Skeletal muscle tissue (tissue), 4 donors: ENCODE measurements around the gene SLC12A9. TPM values are rescaled to one million over a fixed set of nuclear protein-coding genes. Genes with fewer than 3 reads are reported as not detected.

ENCODE experiments used
- H3K27ac ChIP-seq: one replicate; pipeline ENCODE4 v1.7.0; 2013; ENCODE audit warnings: mild to moderate bottlenecking, low read depth, low read length, inconsistent platforms
- H3K27me3 ChIP-seq, 3 donors: one replicate each; pipeline ENCODE4 v1.7.0; 2013; ENCODE audit warnings: low read length in 3 of 3; ENCODE audit not compliant: control insufficient read depth in 3 of 3, insufficient read depth in 3 of 3
- H3K36me3 ChIP-seq, 3 donors: one replicate each; pipeline ENCODE4 v1.7.0; 2013; ENCODE audit warnings: low read length in 3 of 3; ENCODE audit not compliant: control insufficient read depth in 3 of 3, insufficient read depth in 3 of 3
- H3K4me1 ChIP-seq, 3 donors: one replicate each; pipeline ENCODE4 v1.7.0; 2013; ENCODE audit warnings: low read length in 3 of 3, mild to moderate bottlenecking in 3 of 3; ENCODE audit not compliant: control insufficient read depth in 3 of 3, insufficient read depth in 3 of 3
- H3K4me3 ChIP-seq, 3 donors: one replicate each; pipeline ENCODE4 v1.7.0; 2013; ENCODE audit warnings: low read length in 3 of 3
- H3K9ac ChIP-seq, 3 donors: one replicate each; pipeline ENCODE4 v1.7.0; 2013; ENCODE audit warnings: low read length in 3 of 3, mild to moderate bottlenecking in 3 of 3, moderate library complexity in 2 of 3, low read depth in 1 of 3
- H3K9me3 ChIP-seq, 3 donors: one replicate each; pipeline ENCODE4 v1.7.0; 2013; ENCODE audit warnings: low read length in 3 of 3; ENCODE audit not compliant: control insufficient read depth in 3 of 3
- total RNA-seq: library from RNA; depleted of rRNA; stranded (reverse); fragments of >200 nt; gene quantifications from one replicate; pipeline ENCODE4 v1.2.3, GENCODE V29; 2014
- donor health status: Osteomylitis.

Gene SLC12A9
- total RNA-seq, 1 donor from 2014 or later = 24.5 TPM

- peaks cover 7 to 10% (median 7%) of the 10 kb centered on the region in 3 donors for H3K36me3 ChIP-seq
- no peaks in the 10 kb centered on the region for H3K9me3 ChIP-seq
- peaks cover 0 to 12% (median 0%) of the 10 kb centered on the region in 3 donors for H3K27me3 ChIP-seq
- peaks cover 11 to 30% (median 18%) of the 10 kb centered on the region in 3 donors for H3K4me1 ChIP-seq
- H3K9ac ChIP-seq = peak within 1 kb of the TSS; percentile 82 to 86 (median 86)
- peak within 1 kb of the TSS; percentile 73 to 78 (median 77) for H3K4me3 ChIP-seq
- H3K27ac ChIP-seq = peak within 1 kb of the TSS; percentile 91
Measured at GRCh38 chr7:100867040-100867775, 14.7 kb downstream of the SLC12A9 start, which contains the start of gene TRIP6. TSS of gene TRIP6 (plus strand) at chr7:100867387. CDS start at chr7:100867498, 111 bp downstream.

- peaks cover 11 to 30% (median 18%) of the 10 kb centered on the region in 3 donors for H3K4me1 ChIP-seq
- peak overlapping the region; percentile 73 to 78 (median 77) for H3K4me3 ChIP-seq
- H3K27me3 ChIP-seq = peaks cover 0 to 12% (median 0%) of the 10 kb centered on the region in 3 donors
- H3K36me3 ChIP-seq = peaks cover 10 to 15% (median 11%) of the 10 kb centered on the region in 3 donors
- peak overlapping the region; percentile 82 to 86 (median 86) for H3K9ac ChIP-seq
- H3K27ac ChIP-seq = peak overlapping the region; percentile 91
- H3K9me3 ChIP-seq = no peaks in the 10 kb centered on the region
Measured at GRCh38 chr7:100867776-100868485, 15.4 kb downstream of the SLC12A9 start.

- Histone ChIP-seq H3K9ac (peak overlapping the region in 2 of 3 donors; percentile 95 to 96), H3K4me3 (peak overlapping the region; percentile 92 to 97 (median 94)), H3K9me3 (no peaks in the 10 kb centered on the region), H3K27me3 (no peaks in the 10 kb centered on the region), H3K36me3 (peaks cover 17 to 19% (median 19%) of the 10 kb centered on the region in 3 donors), H3K27ac (peak overlapping the region; percentile 92), H3K4me1 (peaks cover 24 to 39% (median 36%) of the 10 kb centered on the region in 3 donors)
Measured at GRCh38 chr7:100873599-100874299, 21.2 kb downstream of the SLC12A9 start.

- H3K9me3 ChIP-seq = no peaks in the 10 kb centered on the region
- H3K4me3 ChIP-seq = peak overlapping the region; percentile 92 to 97 (median 94)
- H3K4me1 ChIP-seq = peaks cover 24 to 39% (median 38%) of the 10 kb centered on the region in 3 donors
- H3K36me3 ChIP-seq = peaks cover 19 to 23% (median 21%) of the 10 kb centered on the region in 3 donors
- H3K9ac ChIP-seq = peak overlapping the region; percentile 95 to 96 (median 95)
- peak overlapping the region; percentile 92 for H3K27ac ChIP-seq
- H3K27me3 ChIP-seq = no peaks in the 10 kb centered on the region
Measured at GRCh38 chr7:100874300-100874576, 21.7 kb downstream of the SLC12A9 start.

- no peaks in the 10 kb centered on the region for H3K9me3 ChIP-seq
- H3K9ac ChIP-seq = peak within 1 kb of the TSS; percentile 95 to 96 (median 95)
- peaks cover 24 to 25% (median 24%) of the 10 kb centered on the region in 3 donors for H3K36me3 ChIP-seq
- peak within 1 kb of the TSS; percentile 92 for H3K27ac ChIP-seq
- H3K27me3 ChIP-seq = no peaks in the 10 kb centered on the region
- peaks cover 24 to 39% (median 39%) of the 10 kb centered on the region in 3 donors for H3K4me1 ChIP-seq
- H3K4me3 ChIP-seq = peak within 1 kb of the TSS; percentile 92 to 97 (median 94)
Measured at GRCh38 chr7:100874577-100875355, 22.3 kb downstream of the SLC12A9 start, which contains the start of gene SRRT. TSS of gene SRRT (plus strand) at chr7:100875103. CDS start at chr7:100875591, 488 bp downstream.

- no peaks in the 10 kb centered on the region for H3K27me3 ChIP-seq
- H3K4me1 ChIP-seq = peaks cover 24 to 43% (median 42%) of the 10 kb centered on the region in 3 donors
- peaks cover 24 to 28% (median 26%) of the 10 kb centered on the region in 3 donors for H3K36me3 ChIP-seq
- H3K9me3 ChIP-seq = no peaks in the 10 kb centered on the region
- H3K9ac ChIP-seq = peak overlapping the region; percentile 88 to 96 (median 89)
- peak overlapping the region; percentile 92 for H3K27ac ChIP-seq
- peak overlapping the region; percentile 92 to 97 (median 94) for H3K4me3 ChIP-seq
Measured at GRCh38 chr7:100875356-100875751, 22.8 kb downstream of the SLC12A9 start.

GRCh38 chr7:100878013-100878412, 25.5 kb downstream of the SLC12A9 start:
- no peak overlapping the region for H3K4me3 ChIP-seq
- peaks cover 31 to 37% (median 35%) of the 10 kb centered on the region in 3 donors for H3K36me3 ChIP-seq
- no peaks in the 10 kb centered on the region for H3K27me3 ChIP-seq
- peaks cover 24 to 43% (median 42%) of the 10 kb centered on the region in 3 donors for H3K4me1 ChIP-seq
- H3K9me3 ChIP-seq = no peaks in the 10 kb centered on the region
- H3K27ac ChIP-seq = no peak overlapping the region
- peak overlapping the region in 1 of 3 donors; percentile 14 for H3K9ac ChIP-seq

GRCh38 chr7:100878685-100879084, 26.2 kb downstream of the SLC12A9 start:
- Histone ChIP-seq H3K36me3 (peaks cover 37 to 43% (median 38%) of the 10 kb centered on the region in 3 donors), H3K4me3 (no peak overlapping the region), H3K27me3 (no peaks in the 10 kb centered on the region), H3K4me1 (peaks cover 24 to 42% (median 42%) of the 10 kb centered on the region in 3 donors), H3K9me3 (no peaks in the 10 kb centered on the region), H3K27ac (peak overlapping the region; percentile 36), H3K9ac (peak overlapping the region in 2 of 3 donors; percentile 14 to 40)
